Adrenal gland (tissue), 12 donors: Measurements from ENCODE around the gene FUT7. TPM values are rescaled to one million over a fixed set of nuclear protein-coding genes. Genes with fewer than 3 reads are reported as not detected.
A peak's percentile ranks its signal among the peaks of the same experiment; 100 is the strongest.

Experiments used
- DNase-seq, 7 donors: peaks; one replicate each; pipeline ENCODE4 v3.0.0-alpha.2; 2019 to 2020
- H3K27ac ChIP-seq, 5 donors: fragments of 200-600 bp; sonication (generic) in 4 of 5; 1 replicate in 3 of 5; 2 replicates in 2 of 5; pipeline versions ENCODE4 v1.5.1 to v1.8.0; 2016 to 2020; ENCODE audit warnings: mild to moderate bottlenecking in 1 of 5
- H3K27me3 ChIP-seq: fragments of 200-600 bp; 2 replicates; pipeline ENCODE4 v1.8.0; 2021
- H3K36me3 ChIP-seq, 2 donors: fragments of 200-600 bp; replicated peaks in 1 of 2; 1 replicate in 1 of 2; 2 replicates in 1 of 2; pipeline versions ENCODE4 v1.5.1 to v1.8.0; 2018 to 2022
- H3K4me1 ChIP-seq, 2 donors: fragments of 200-600 bp; replicated peaks in 1 of 2; 1 replicate in 1 of 2; 2 replicates in 1 of 2; pipeline versions ENCODE4 v1.5.1 to v1.8.0; 2018 to 2021
- H3K4me3 ChIP-seq, 4 donors: fragments of 200-600 bp; sonication (generic) in 3 of 4; one replicate each; pipeline ENCODE4 v1.5.1; 2016 to 2018
- H3K9me3 ChIP-seq, 3 donors: fragments of 200-600 bp; sonication (generic) in 1 of 3; replicated peaks in 1 of 3; 1 replicate in 2 of 3; 2 replicates in 1 of 3; pipeline versions ENCODE4 v1.5.1 to v1.8.0; 2016 to 2021
- POLR2A ChIP-seq, 2 donors: fragments of 450-650 bp; IDR thresholded peaks; one replicate each; pipeline ENCODE4 v1.6.1; 2017; ENCODE audit warnings: antibody characterized with exemption in 2 of 2, mild to moderate bottlenecking in 2 of 2, moderate library complexity in 1 of 2
- WGBS, 4 donors: extraction: QIAGEN DNeasy Blood & Tissue Kit in 2 of 4; methylation state at CpG; one replicate each; pipeline versions ENCODE4 v1.1.5 to v1.1.7; 2013 to 2017; 5-methylcytosine and 5-hydroxymethylcytosine counted together
- intact Hi-C, 2 donors: fragments of 100-400 bp; cut with DNase I; formaldehyde crosslinking; loops; one replicate each; pipeline versions ENCODE4 v1.14.1 to v1.15.0; 2022 to 2023
- polyA plus RNA-seq, 3 donors: library from polyadenylated mRNA; stranded (reverse); fragments of 200-250 nt in 2 of 3; fragments of 350-450 nt in 1 of 3; fragmentation: Illumina TruSeq in 1 of 3; extraction: RNeasy Lipid Tissue Mini Kit (QIAGEN cat#74804) in 1 of 3; gene quantifications; one replicate each; pipeline ENCODE4 v1.2.3, GENCODE V29; 2013 to 2014
- total RNA-seq, 9 donors: library from RNA; depleted of rRNA in 4 of 9; stranded (reverse); fragments of >200 nt in 4 of 9; fragments of 120-200 nt in 1 of 9; fragmentation: NEBNext Ultra II Directional in 1 of 9; extraction: Animal tissue kit (Norgen Biotek cat#: 25700) in 1 of 9; gene quantifications; one replicate each; pipeline versions ENCODE4 v1.1.0 to v1.2.4, GENCODE V29; 2013 to 2023
- TF ChIP-seq, protein P1 (sequence below), 6 experiments: fragments of 450-650 bp in 4 of 6; fragments of 200-600 bp in 2 of 6; sonication (generic) in 1 of 6; IDR thresholded peaks; 1 replicate in 5 of 6; 2 replicates in 1 of 6; pipeline versions ENCODE4 v1.5.1 to v1.8.0; 2016 to 2021; ENCODE audit warnings: antibody characterized with exemption in 6 of 6, mild to moderate bottlenecking in 2 of 6, moderate library complexity in 1 of 6
- donor health status: healthy with polysubstance abuse.
- donor health status: Bipolar disorder and iron deficiency.
- donor health status: DM: yes; HTN: yes; CAD: no.
- donor health status: DM: no; HTN: no; CAD: no.
- donor health status: DM: no; HTN: no; CAD: no.
- donor health status: DM: yes; HTN: yes; CAD: no.

FUT7 gene
- total and polyA plus RNA-seq, 12 donors, result 0.11 to 0.69 (median 0.17) TPM; not detected in 5

DNA sequence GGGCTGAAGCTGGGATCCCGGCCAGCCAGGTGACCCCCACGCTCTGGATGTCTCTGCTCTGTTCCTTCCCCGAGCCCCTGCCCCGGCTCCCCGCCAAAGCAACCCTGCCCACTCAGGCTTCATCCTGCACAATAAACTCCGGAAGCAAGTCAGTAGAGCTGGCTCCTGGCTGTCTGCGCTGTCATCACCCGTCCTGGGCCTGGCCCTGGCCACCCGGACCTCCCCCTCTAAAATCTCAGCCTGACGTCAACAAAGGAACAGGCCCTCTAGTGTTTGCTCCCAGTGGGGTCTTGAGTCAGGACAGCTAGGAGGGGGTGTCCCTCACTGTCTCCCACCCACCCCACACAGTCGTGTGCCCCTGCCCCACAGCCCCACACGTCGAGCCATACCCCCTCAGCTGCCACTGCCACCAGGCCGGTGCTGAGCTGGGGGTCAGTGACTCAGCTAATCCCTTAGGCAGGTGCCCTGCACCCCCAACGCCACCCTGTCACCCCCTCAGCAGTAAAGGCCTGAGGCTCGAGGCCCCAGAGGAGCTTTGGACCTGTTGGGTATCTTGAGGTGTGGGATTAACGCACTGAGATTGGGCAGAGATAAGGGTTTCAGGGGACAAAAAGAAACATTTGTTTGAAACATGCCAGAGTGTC is 50.2 kb downstream of the FUT7 start:
- H3K27ac ChIP-seq, result peak overlapping the region in 2 of 5 donors; percentile 5 to 68
- peaks cover 0 to 7% of the 10 kb centered on the region in 2 donors for H3K4me1 ChIP-seq
- TF ChIP-seq POLR2A (IDR thresholded peaks at IDR 0.05), result no peak
- TF ChIP-seq, protein P1, sequence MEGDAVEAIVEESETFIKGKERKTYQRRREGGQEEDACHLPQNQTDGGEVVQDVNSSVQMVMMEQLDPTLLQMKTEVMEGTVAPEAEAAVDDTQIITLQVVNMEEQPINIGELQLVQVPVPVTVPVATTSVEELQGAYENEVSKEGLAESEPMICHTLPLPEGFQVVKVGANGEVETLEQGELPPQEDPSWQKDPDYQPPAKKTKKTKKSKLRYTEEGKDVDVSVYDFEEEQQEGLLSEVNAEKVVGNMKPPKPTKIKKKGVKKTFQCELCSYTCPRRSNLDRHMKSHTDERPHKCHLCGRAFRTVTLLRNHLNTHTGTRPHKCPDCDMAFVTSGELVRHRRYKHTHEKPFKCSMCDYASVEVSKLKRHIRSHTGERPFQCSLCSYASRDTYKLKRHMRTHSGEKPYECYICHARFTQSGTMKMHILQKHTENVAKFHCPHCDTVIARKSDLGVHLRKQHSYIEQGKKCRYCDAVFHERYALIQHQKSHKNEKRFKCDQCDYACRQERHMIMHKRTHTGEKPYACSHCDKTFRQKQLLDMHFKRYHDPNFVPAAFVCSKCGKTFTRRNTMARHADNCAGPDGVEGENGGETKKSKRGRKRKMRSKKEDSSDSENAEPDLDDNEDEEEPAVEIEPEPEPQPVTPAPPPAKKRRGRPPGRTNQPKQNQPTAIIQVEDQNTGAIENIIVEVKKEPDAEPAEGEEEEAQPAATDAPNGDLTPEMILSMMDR (IDR thresholded peaks at IDR 0.05), result no peak

DNA sequence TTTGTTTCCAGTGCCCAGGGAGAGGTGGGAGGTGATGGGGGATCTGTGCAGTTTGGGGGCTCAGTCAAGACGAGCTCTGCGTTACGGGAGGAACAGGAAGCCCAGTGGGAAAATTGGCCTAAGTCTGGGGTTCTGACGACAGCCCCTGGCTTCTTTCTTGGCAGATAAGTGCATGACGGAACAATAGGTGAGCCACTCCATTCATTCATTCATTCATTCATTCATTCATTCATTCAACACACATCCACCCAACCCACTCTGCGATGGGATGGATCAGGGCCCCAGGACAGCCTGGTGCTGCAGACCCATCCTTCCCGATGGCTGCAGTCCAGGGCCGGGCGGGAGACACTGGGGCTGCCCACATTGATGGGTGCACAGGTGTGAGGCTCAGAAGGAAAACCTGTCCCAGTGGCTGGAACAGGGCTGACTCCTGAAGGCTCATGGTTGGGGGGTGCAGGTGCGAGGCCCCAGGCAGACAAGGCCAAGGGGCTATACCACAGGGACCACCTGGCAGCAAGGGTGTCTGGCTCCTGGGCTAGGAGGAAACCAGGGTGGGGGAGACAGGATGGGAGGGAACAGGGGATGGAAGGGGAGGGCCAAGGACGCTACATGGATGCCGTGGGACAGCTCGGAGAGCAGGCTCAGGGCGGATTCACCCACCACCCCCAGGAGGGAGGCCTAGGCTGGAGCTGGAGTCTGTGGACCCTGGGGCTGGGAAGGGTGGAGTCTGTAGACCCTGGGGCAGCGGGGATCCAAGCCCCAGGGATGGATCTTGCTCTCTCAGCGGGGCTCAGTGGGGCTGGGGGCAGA is 51.0 kb downstream of the FUT7 start:
- 80 to 92% (median 90%) methylated on average over 11 to 16 of the region's 16 CpGs for WGBS, 4 donors
- H3K27me3 ChIP-seq, result peaks cover 16% of the 10 kb centered on the region
- no peaks in the 10 kb centered on the region for H3K36me3 ChIP-seq
- H3K4me1 ChIP-seq, result peaks cover 0 to 7% of the 10 kb centered on the region in 2 donors
- H3K27ac ChIP-seq, result peak overlapping the region in 2 of 5 donors; percentile 5 to 58
- TF ChIP-seq, protein P1 (IDR thresholded peaks at IDR 0.05), result no peak
- no peak for TF ChIP-seq POLR2A (IDR thresholded peaks at IDR 0.05)
- intact Hi-C loops, result no loop called here
- DNase-seq, result no peak
- no peaks in the 10 kb centered on the region for H3K9me3 ChIP-seq
- H3K4me3 ChIP-seq, result no peak overlapping the region

More for the DNA sequence above, 50.2 kb downstream of the FUT7 start:
- intact Hi-C loops, result no loop called here
- Histone ChIP-seq H3K9me3 (no peaks in the 10 kb centered on the region), H3K27me3 (peaks cover 19% of the 10 kb centered on the region), H3K36me3 (no peaks in the 10 kb centered on the region), H3K4me3 (no peak overlapping the region)
- DNase-seq, result peak in 2 of 7 donors; percentile 37 to 68
- 52 to 73% (median 67%) methylated on average over 3 to 17 of the region's 17 CpGs for WGBS, 4 donors

Other genes with a start within 250 kb of the FUT7 start
Only the 30 nearest of the 38 such genes appear.
- gene AJM1, start 189.6 kb downstream of the FUT7 start, total RNA-seq, result 1 to 10 TPM in 8 of 9 donors, under 1 TPM in 1; 0.42 to 7.1 (median 3.4) TPM
- gene AJM1, start 189.6 kb downstream of the FUT7 start, polyA plus RNA-seq, result 10 to 100 TPM in 1 of 3 donors, 1 to 10 TPM in 1, under 1 TPM in 1; 0.33 to 13.7 (median 3.2) TPM
- gene PHPT1, start 182.7 kb downstream of the FUT7 start, total RNA-seq, result 100 to 1,000 TPM in 7 of 9 donors, 10 to 100 TPM in 2; 73.9 to 267 (median 171) TPM
- gene PHPT1, start 182.7 kb downstream of the FUT7 start, polyA plus RNA-seq, result 100 to 1,000 TPM in 2 of 3 donors, 10 to 100 TPM in 1; 75.8 to 330 (median 214) TPM
- 10 to 100 TPM in 1 of 9 donors, 1 to 10 TPM in 8; 1.3 to 13.8 (median 4.6) TPM for gene MAMDC4, start 179.7 kb downstream of the FUT7 start, total RNA-seq
- gene MAMDC4, start 179.7 kb downstream of the FUT7 start, polyA plus RNA-seq, result 10 to 100 TPM in 2 of 3 donors, under 1 TPM in 1; 0.57 to 30.6 (median 11.6) TPM
- 100 to 1,000 TPM; 228 to 557 (median 426) TPM for gene EDF1, start 165.8 kb downstream of the FUT7 start, total RNA-seq
- gene EDF1, start 165.8 kb downstream of the FUT7 start, polyA plus RNA-seq, result 1,000 to 10,000 TPM in 2 of 3 donors, 100 to 1,000 TPM in 1; 649 to 1,113 (median 1,099) TPM
- 10 to 100 TPM in 5 of 9 donors, 1 to 10 TPM in 4; 3.8 to 16.9 (median 10.3) TPM for gene TRAF2, start 145.6 kb downstream of the FUT7 start, total RNA-seq
- 10 to 100 TPM in 2 of 3 donors, 1 to 10 TPM in 1; 3.4 to 24.7 (median 13.2) TPM for gene TRAF2, start 145.6 kb downstream of the FUT7 start, polyA plus RNA-seq
- gene FBXW5, start 87.3 kb downstream of the FUT7 start, total RNA-seq, result 100 to 1,000 TPM in 7 of 9 donors, 10 to 100 TPM in 2; 91.6 to 257 (median 202) TPM
- gene FBXW5, start 87.3 kb downstream of the FUT7 start, polyA plus RNA-seq, result 100 to 1,000 TPM in 2 of 3 donors, 10 to 100 TPM in 1; 19.2 to 153 (median 125) TPM
- gene C8G, start 86.8 kb downstream of the FUT7 start, total RNA-seq, result 1 to 10 TPM in 2 of 9 donors, under 1 TPM in 1, not detected in 6; 0.68 to 5.5 (median 1.2) TPM
- 1 to 10 TPM; 1.1 to 4.3 (median 3.3) TPM for gene C8G, start 86.8 kb downstream of the FUT7 start, polyA plus RNA-seq
- gene LCN12, start 79.8 kb downstream of the FUT7 start, total RNA-seq, result 10 to 100 TPM in 1 of 9 donors, 1 to 10 TPM in 7, not detected in 1; 1.7 to 16.6 (median 4.0) TPM
- 10 to 100 TPM in 2 of 3 donors, under 1 TPM in 1; 0.75 to 31.8 (median 25.7) TPM for gene LCN12, start 79.8 kb downstream of the FUT7 start, polyA plus RNA-seq
- gene PTGDS, start 54.6 kb downstream of the FUT7 start, total RNA-seq, result 100 to 1,000 TPM in 6 of 9 donors, 10 to 100 TPM in 2, 1 to 10 TPM in 1; 1.1 to 607 (median 197) TPM
- 100 to 1,000 TPM in 2 of 3 donors, 10 to 100 TPM in 1; 23.8 to 812 (median 672) TPM for gene PTGDS, start 54.6 kb downstream of the FUT7 start, polyA plus RNA-seq
- 1 to 10 TPM in 3 of 9 donors, under 1 TPM in 4, not detected in 2; 0.06 to 2.8 (median 0.41) TPM for gene LCNL1, start 49.1 kb downstream of the FUT7 start, total RNA-seq
- 10 to 100 TPM in 1 of 3 donors, 1 to 10 TPM in 1, under 1 TPM in 1; 0.26 to 10.5 (median 8.2) TPM for gene LCNL1, start 49.1 kb downstream of the FUT7 start, polyA plus RNA-seq
- gene PAXX, start 39.7 kb downstream of the FUT7 start, total RNA-seq, result 10 to 100 TPM; 20.3 to 44.5 (median 35.5) TPM
- gene PAXX, start 39.7 kb downstream of the FUT7 start, polyA plus RNA-seq, result 100 to 1,000 TPM in 2 of 3 donors, 1 to 10 TPM in 1; 4.9 to 363 (median 209) TPM
- gene CLIC3, start 35.5 kb downstream of the FUT7 start, total RNA-seq, result 1 to 10 TPM in 2 of 9 donors, under 1 TPM in 5, not detected in 2; 0.22 to 1.3 (median 0.79) TPM
- gene CLIC3, start 35.5 kb downstream of the FUT7 start, polyA plus RNA-seq, result 1 to 10 TPM in 2 of 3 donors, not detected in 1; 3.8 to 6.4 TPM
- gene ABCA2, start 3.9 kb downstream of the FUT7 start, total RNA-seq, result 10 to 100 TPM in 8 of 9 donors, 1 to 10 TPM in 1; 2.9 to 54.4 (median 29.3) TPM
- gene ABCA2, start 3.9 kb downstream of the FUT7 start, polyA plus RNA-seq, result 100 to 1,000 TPM in 1 of 3 donors, 10 to 100 TPM in 2; 13.6 to 150 (median 69.8) TPM
- gene NPDC1, start 14.1 kb upstream of the FUT7 start, total RNA-seq, result 10 to 100 TPM in 8 of 9 donors, 1 to 10 TPM in 1; 9.4 to 77.1 (median 41.2) TPM
- 100 to 1,000 TPM in 2 of 3 donors, 1 to 10 TPM in 1; 5.1 to 311 (median 194) TPM for gene NPDC1, start 14.1 kb upstream of the FUT7 start, polyA plus RNA-seq
- under 1 TPM in 4 of 9 donors, not detected in 5; 0.28 to 0.53 (median 0.36) TPM for gene ENTPD2, start 22.0 kb upstream of the FUT7 start, total RNA-seq
- gene ENTPD2, start 22.0 kb upstream of the FUT7 start, polyA plus RNA-seq, result 1 to 10 TPM in 2 of 3 donors, not detected in 1; 1.6 to 1.7 TPM
- 1 to 10 TPM in 2 of 9 donors, under 1 TPM in 7; 0.24 to 1.7 (median 0.79) TPM for gene SAPCD2, start 38.5 kb upstream of the FUT7 start, total RNA-seq
- gene SAPCD2, start 38.5 kb upstream of the FUT7 start, polyA plus RNA-seq, result under 1 TPM; 0.07 to 0.56 (median 0.17) TPM
- 10 to 100 TPM in 8 of 9 donors, under 1 TPM in 1; 0.28 to 68.7 (median 14.4) TPM for gene UAP1L1, start 45.4 kb upstream of the FUT7 start, total RNA-seq
- 10 to 100 TPM in 2 of 3 donors, 1 to 10 TPM in 1; 3.6 to 61.1 (median 15.9) TPM for gene UAP1L1, start 45.4 kb upstream of the FUT7 start, polyA plus RNA-seq
- 100 to 1,000 TPM in 1 of 9 donors, 10 to 100 TPM in 8; 44.5 to 102 (median 63.0) TPM for gene MAN1B1, start 54.9 kb upstream of the FUT7 start, total RNA-seq
- gene MAN1B1, start 54.9 kb upstream of the FUT7 start, polyA plus RNA-seq, result 100 to 1,000 TPM in 1 of 3 donors, 10 to 100 TPM in 2; 44.4 to 138 (median 87.6) TPM
- 100 to 1,000 TPM; 117 to 387 (median 234) TPM for gene DPP7, start 82.6 kb upstream of the FUT7 start, total RNA-seq
- gene DPP7, start 82.6 kb upstream of the FUT7 start, polyA plus RNA-seq, result 1,000 to 10,000 TPM in 2 of 3 donors, 10 to 100 TPM in 1; 52.6 to 1,938 (median 1,109) TPM
- gene GRIN1, start 107.1 kb upstream of the FUT7 start, total RNA-seq, result under 1 TPM in 4 of 9 donors, not detected in 5; 0.04 to 0.28 (median 0.08) TPM
- gene GRIN1, start 107.1 kb upstream of the FUT7 start, polyA plus RNA-seq, result under 1 TPM; 0.04 to 0.16 (median 0.10) TPM
- not detected for gene LRRC26, start 138.0 kb upstream of the FUT7 start, total RNA-seq
- not detected for gene LRRC26, start 138.0 kb upstream of the FUT7 start, polyA plus RNA-seq
- gene TMEM210, start 140.0 kb upstream of the FUT7 start, total RNA-seq, result not detected
- not detected for gene TMEM210, start 140.0 kb upstream of the FUT7 start, polyA plus RNA-seq
- gene ANAPC2, start 156.5 kb upstream of the FUT7 start, total RNA-seq, result 10 to 100 TPM; 18.1 to 72.1 (median 25.6) TPM
- gene ANAPC2, start 156.5 kb upstream of the FUT7 start, polyA plus RNA-seq, result 100 to 1,000 TPM in 1 of 3 donors, 10 to 100 TPM in 1, 1 to 10 TPM in 1; 7.1 to 162 (median 89.7) TPM
- gene SSNA1, start 156.6 kb upstream of the FUT7 start, total RNA-seq, result 10 to 100 TPM; 50.0 to 98.1 (median 65.7) TPM
- gene SSNA1, start 156.6 kb upstream of the FUT7 start, polyA plus RNA-seq, result 100 to 1,000 TPM in 2 of 3 donors, 10 to 100 TPM in 1; 13.2 to 138 (median 127) TPM
- 10 to 100 TPM in 5 of 9 donors, 1 to 10 TPM in 4; 5.0 to 23.5 (median 10.7) TPM for gene TPRN, start 168.7 kb upstream of the FUT7 start, total RNA-seq
- gene TPRN, start 168.7 kb upstream of the FUT7 start, polyA plus RNA-seq, result 1 to 10 TPM; 1.4 to 7.6 (median 3.4) TPM
- 10 to 100 TPM; 32.7 to 48.4 (median 42.3) TPM for gene TMEM203, start 173.6 kb upstream of the FUT7 start, total RNA-seq
- gene TMEM203, start 173.6 kb upstream of the FUT7 start, polyA plus RNA-seq, result 10 to 100 TPM; 21.7 to 30.2 (median 28.4) TPM
- 10 to 100 TPM in 7 of 9 donors, 1 to 10 TPM in 2; 4.5 to 21.4 (median 13.5) TPM for gene NDOR1, start 173.6 kb upstream of the FUT7 start, total RNA-seq
- 10 to 100 TPM in 2 of 3 donors, 1 to 10 TPM in 1; 1.6 to 36.4 (median 14.9) TPM for gene NDOR1, start 173.6 kb upstream of the FUT7 start, polyA plus RNA-seq
- gene RNF208, start 190.2 kb upstream of the FUT7 start, total RNA-seq, result 10 to 100 TPM in 4 of 9 donors, 1 to 10 TPM in 5; 1.1 to 33.8 (median 8.9) TPM
- gene RNF208, start 190.2 kb upstream of the FUT7 start, polyA plus RNA-seq, result 10 to 100 TPM in 2 of 3 donors, 1 to 10 TPM in 1; 1.2 to 90.5 (median 36.5) TPM
- gene CYSRT1, start 193.1 kb upstream of the FUT7 start, total RNA-seq, result 1 to 10 TPM in 6 of 9 donors, under 1 TPM in 3; 0.56 to 4.6 (median 1.2) TPM
- 1 to 10 TPM in 2 of 3 donors, not detected in 1; 2.5 to 3.4 TPM for gene CYSRT1, start 193.1 kb upstream of the FUT7 start, polyA plus RNA-seq
- gene RNF224, start 195.4 kb upstream of the FUT7 start, total RNA-seq, result under 1 TPM in 1 of 9 donors, not detected in 8; 0.06 TPM
- not detected for gene RNF224, start 195.4 kb upstream of the FUT7 start, polyA plus RNA-seq